Activated CD8-positive, alpha-beta memory T cell treated with anti-CD3 and anti-CD28 coated beads for 36 hours (primary cell): ENCODE results near the gene ANO1. TPM values are rescaled to one million over a fixed set of nuclear protein-coding genes. Genes with fewer than 3 reads are reported as not detected.

ENCODE experiments used
- CTCF ChIA-PET: fragments of 350-600 bp; sonication (Branson Sonifier 250); formaldehyde crosslinking; loops from one replicate; lab custom pipeline; 2021; ENCODE audit warnings: antibody characterized with exemption; lab: Charles Lee
- POLR2A ChIA-PET: fragments of 350-600 bp; sonication (Branson Sonifier 250); formaldehyde crosslinking; loops from one replicate; lab custom pipeline; 2021; ENCODE audit warnings: antibody characterized with exemption; lab: Charles Lee
- total RNA-seq, 2 experiments: library from RNA; stranded (reverse); gene quantifications; one replicate each; pipeline ENCODE4 v1.2.3, GENCODE V29; 2021

Gene ANO1
- total RNA-seq, 2 experiments from 2014 or later = not detected

GRCh38 chr11:70107191-70107590 is 29.1 kb downstream of the ANO1 start:
- CTCF ChIA-PET = no interaction called here
- POLR2A ChIA-PET = no interaction called here

GRCh38 chr11:70107756-70108155 is 29.6 kb downstream of the ANO1 start:
- POLR2A ChIA-PET = no interaction called here
- CTCF ChIA-PET = interaction anchor here (0.6 kb wide), 1 partner anchor 318 kb away, joined by 3 read pairs; no protein-coding TSS in a partner anchor

- POLR2A ChIA-PET = no interaction called here
- CTCF ChIA-PET = interaction anchor here (0.6 kb wide), 1 partner anchor 318 kb away, joined by 3 read pairs; no protein-coding TSS in a partner anchor
Observed at GRCh38 chr11:70108250-70108649, 30.1 kb downstream of the ANO1 start.

- POLR2A ChIA-PET = no interaction called here
- CTCF ChIA-PET = no interaction called here
Observed at GRCh38 chr11:70109006-70109405, 30.9 kb downstream of the ANO1 start.

- POLR2A ChIA-PET = no interaction called here
- CTCF ChIA-PET = no interaction called here
Observed at GRCh38 chr11:70109903-70110302, 31.8 kb downstream of the ANO1 start.

- CTCF ChIA-PET = no interaction called here
- POLR2A ChIA-PET = no interaction called here
Observed at GRCh38 chr11:70110538-70111055, 32.5 kb downstream of the ANO1 start.

GRCh38 chr11:70111269-70112016 is 33.3 kb downstream of the ANO1 start:
- POLR2A ChIA-PET = no interaction called here
- CTCF ChIA-PET = interaction anchor here (0.7 to 1.2 kb wide), 2 partner anchors 12 to 85 kb away, joined by 3 read pairs; no protein-coding TSS in a partner anchor

GRCh38 chr11:70112017-70112434 is 33.9 kb downstream of the ANO1 start:
- CTCF ChIA-PET = interaction anchor here (0.7 to 1.2 kb wide), 2 partner anchors 12 to 84 kb away, joined by 3 read pairs; no protein-coding TSS in a partner anchor
- POLR2A ChIA-PET = no interaction called here

GRCh38 chr11:70113801-70114200 is 35.7 kb downstream of the ANO1 start:
- ChIA-PET CTCF (no interaction called here), POLR2A (no interaction called here)

GRCh38 chr11:70115778-70116177 is 37.7 kb downstream of the ANO1 start:
- CTCF ChIA-PET = interaction anchor here (0.6 kb wide), 1 partner anchor 30 kb away, joined by 3 read pairs; no protein-coding TSS in a partner anchor
- POLR2A ChIA-PET = no interaction called here

GRCh38 chr11:70116386-70117065 is 38.4 kb downstream of the ANO1 start:
- CTCF ChIA-PET = interaction anchor here (0.6 kb wide), 1 partner anchor 29 kb away, joined by 3 read pairs; no protein-coding TSS in a partner anchor
- POLR2A ChIA-PET = no interaction called here

- CTCF ChIA-PET = no interaction called here
- POLR2A ChIA-PET = no interaction called here
Observed at GRCh38 chr11:70117567-70118145, 39.5 kb downstream of the ANO1 start.

- ChIA-PET POLR2A (no interaction called here), CTCF (no interaction called here)
Observed at GRCh38 chr11:70118642-70119041, 40.5 kb downstream of the ANO1 start.

- CTCF ChIA-PET = no interaction called here
- POLR2A ChIA-PET = no interaction called here
Observed at GRCh38 chr11:70119502-70119901, 41.4 kb downstream of the ANO1 start.

- CTCF ChIA-PET = no interaction called here
Observed at GRCh38 chr11:70120674-70121073, 42.6 kb downstream of the ANO1 start.

GRCh38 chr11:70122490-70123198 is 44.5 kb downstream of the ANO1 start:
- ChIA-PET POLR2A (no interaction called here), CTCF (interaction anchor here (0.6 to 1.4 kb wide), 2 partner anchors 11 to 370 kb away, joined by 3 read pairs; no protein-coding TSS in a partner anchor)

More at GRCh38 chr11:70120674-70121073, 42.6 kb downstream of the ANO1 start:
- POLR2A ChIA-PET = no interaction called here

- ChIA-PET CTCF (interaction anchor here (1.4 kb wide), 1 partner anchor 12 kb away, joined by 3 read pairs; no protein-coding TSS in a partner anchor), POLR2A (no interaction called here)
Observed at GRCh38 chr11:70123711-70124110, 45.6 kb downstream of the ANO1 start.

GRCh38 chr11:70124321-70125000 is 46.3 kb downstream of the ANO1 start:
- ChIA-PET CTCF (interaction anchor here (1.4 kb wide), 1 partner anchor 13 kb away, joined by 3 read pairs; no protein-coding TSS in a partner anchor), POLR2A (no interaction called here)
